Measurements from ENCODE around the gene CD47. TPM values are rescaled to one million over a fixed set of nuclear protein-coding genes. Genes with fewer than 3 reads are reported as not detected.
A peak's percentile ranks its signal among the peaks of the same experiment; 100 is the strongest.

CD47 gene
- total RNA-seq, 1 donor from 2014 or later = 113 TPM

GRCh38 chr3:108090049-108090700, 656 bp downstream of the CD47 start:
- peak; percentile 53 for DNase-seq

- peak; percentile 37 for DNase-seq
Measured at GRCh38 chr3:108089579-108089978, 1.3 kb downstream of the CD47 start.

- DNase-seq = peak; percentile 49
Measured at GRCh38 chr3:108088697-108089096, 2.1 kb downstream of the CD47 start.

- DNase-seq = no peak
Measured at GRCh38 chr3:108088146-108088545, 2.7 kb downstream of the CD47 start.

- DNase-seq = no peak
Measured at GRCh38 chr3:108086653-108087052, 4.2 kb downstream of the CD47 start.

GRCh38 chr3:108085810-108086350, 5.0 kb downstream of the CD47 start:
- no peak for DNase-seq

- no peak for DNase-seq
Measured at GRCh38 chr3:108085370-108085769, 5.5 kb downstream of the CD47 start.

- no peak for DNase-seq
Measured at GRCh38 chr3:108079877-108080276, 11.0 kb downstream of the CD47 start.

- no peak for DNase-seq
Measured at GRCh38 chr3:108079043-108079442, 11.8 kb downstream of the CD47 start.

- no peak for DNase-seq
Measured at GRCh38 chr3:108076564-108076963, 14.3 kb downstream of the CD47 start.

- no peak for DNase-seq
Measured at GRCh38 chr3:108073764-108074431, 16.9 kb downstream of the CD47 start.

- DNase-seq = no peak
Measured at GRCh38 chr3:108071368-108071767, 19.5 kb downstream of the CD47 start.

GRCh38 chr3:108070356-108070755, 20.5 kb downstream of the CD47 start:
- DNase-seq = no peak

- no peak for DNase-seq
Measured at GRCh38 chr3:108067768-108068167, 23.1 kb downstream of the CD47 start.

- no peak for DNase-seq
Measured at GRCh38 chr3:108065096-108065495, 25.7 kb downstream of the CD47 start.

- DNase-seq = no peak
Measured at GRCh38 chr3:108064293-108064887, 26.4 kb downstream of the CD47 start.

- DNase-seq = no peak
Measured at GRCh38 chr3:108062051-108062450, 28.8 kb downstream of the CD47 start.

GRCh38 chr3:108060331-108060730, 30.5 kb downstream of the CD47 start:
- no peak for DNase-seq

GRCh38 chr3:108055931-108056330, 34.9 kb downstream of the CD47 start:
- no peak for DNase-seq

- no peak for DNase-seq
Measured at GRCh38 chr3:108054935-108055334, 35.9 kb downstream of the CD47 start.

GRCh38 chr3:108053483-108053882, 37.3 kb downstream of the CD47 start:
- no peak for DNase-seq

GRCh38 chr3:108053067-108053466, 37.8 kb downstream of the CD47 start:
- no peak for DNase-seq

GRCh38 chr3:108051005-108051404, 39.8 kb downstream of the CD47 start:
- no peak for DNase-seq

- DNase-seq = no peak
Measured at GRCh38 chr3:108047987-108048386, 42.8 kb downstream of the CD47 start.

All from dermis blood vessel endothelial cell (primary cell).